D341Med (cell line): ENCODE data around the gene AK4.
A peak's percentile ranks its signal among the peaks of the same experiment; 100 is the strongest.

Experiments
- DNase-seq: peaks from one replicate; pipeline ENCODE4 v3.0.0; 2012; ENCODE audit warnings: low spot score

AK4 gene

GRCh38 chr1:65253800-65254319, 105.9 kb downstream of the AK4 start:
- DNase-seq = no peak

GRCh38 chr1:65254320-65255034, 106.5 kb downstream of the AK4 start:
- peak; percentile 96 for DNase-seq

DNA sequence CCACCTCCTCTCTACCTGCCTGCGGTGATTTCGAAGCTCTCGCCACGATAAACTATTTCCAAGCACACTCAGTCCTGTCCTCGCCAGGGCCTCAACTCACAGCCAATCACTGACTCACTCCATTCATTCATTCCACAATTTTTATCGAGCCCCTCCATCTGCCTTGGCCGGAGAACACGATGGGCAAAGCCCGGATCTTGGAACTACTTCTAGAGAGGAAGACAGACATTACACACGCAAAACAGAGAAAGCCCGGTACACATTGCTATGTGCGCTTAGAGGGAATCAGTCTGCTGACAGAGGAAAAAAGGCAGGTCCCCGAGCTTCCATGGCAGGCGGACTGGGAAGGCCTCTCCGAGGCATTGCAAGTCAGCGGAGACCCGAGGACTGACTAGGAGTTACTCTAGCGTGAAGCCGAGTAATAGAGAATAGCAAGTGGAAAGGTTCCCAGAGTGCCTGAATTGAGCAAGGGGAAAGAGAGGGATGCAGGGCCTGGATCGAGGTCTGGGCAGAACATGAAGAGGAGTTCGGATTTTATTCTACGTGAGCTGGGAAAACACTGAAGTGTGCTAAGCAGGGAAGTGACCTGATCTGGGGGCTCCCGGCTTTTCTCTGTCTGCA, 107.1 kb downstream of the AK4 start:
- DNase-seq = peak; percentile 29

DNA sequence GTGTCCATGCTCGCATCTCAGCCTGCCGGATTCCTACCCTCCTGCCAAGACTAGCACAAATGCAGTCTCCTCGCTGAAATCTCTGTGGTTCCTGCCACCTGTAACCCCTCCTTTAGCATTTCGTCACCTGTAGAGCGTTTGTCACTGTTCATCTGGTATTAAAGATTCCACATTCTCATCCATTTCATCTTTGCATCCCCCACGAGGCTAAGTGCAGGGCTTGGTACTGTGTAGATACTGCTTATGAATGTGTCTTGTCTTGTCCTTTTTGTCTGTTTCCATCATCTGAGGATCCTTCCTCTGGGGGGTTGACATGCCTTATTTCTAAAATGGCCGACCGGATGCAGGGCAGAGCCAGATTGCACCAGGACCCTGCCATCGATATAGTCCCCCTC, 107.7 kb downstream of the AK4 start:
- DNase-seq = no peak

- no peak for DNase-seq
Measured at GRCh38 chr1:65256860-65257708, 109.1 kb downstream of the AK4 start.

- no peak for DNase-seq
Measured at GRCh38 chr1:65258106-65258505, 110.1 kb downstream of the AK4 start.

DNA sequence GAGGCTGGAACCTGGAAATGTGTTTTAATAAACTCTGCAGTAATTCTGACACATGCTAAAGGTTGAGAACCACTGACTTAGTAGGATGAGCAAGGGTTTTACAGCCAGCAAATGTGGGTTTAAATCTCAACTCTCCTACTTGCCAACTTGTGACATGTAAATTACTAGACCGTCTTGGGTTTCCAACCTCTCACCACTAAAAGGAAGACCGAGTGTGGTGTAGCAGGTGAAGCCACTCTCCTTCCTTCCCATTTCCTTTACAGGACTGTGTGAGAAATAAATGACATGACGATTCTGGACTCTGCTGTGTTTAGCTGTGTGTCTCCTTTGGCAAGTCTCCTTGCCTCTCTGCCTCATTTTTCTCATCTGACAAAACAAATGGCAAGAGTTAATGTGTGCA, 111.8 kb downstream of the AK4 start:
- DNase-seq = no peak

DNA sequence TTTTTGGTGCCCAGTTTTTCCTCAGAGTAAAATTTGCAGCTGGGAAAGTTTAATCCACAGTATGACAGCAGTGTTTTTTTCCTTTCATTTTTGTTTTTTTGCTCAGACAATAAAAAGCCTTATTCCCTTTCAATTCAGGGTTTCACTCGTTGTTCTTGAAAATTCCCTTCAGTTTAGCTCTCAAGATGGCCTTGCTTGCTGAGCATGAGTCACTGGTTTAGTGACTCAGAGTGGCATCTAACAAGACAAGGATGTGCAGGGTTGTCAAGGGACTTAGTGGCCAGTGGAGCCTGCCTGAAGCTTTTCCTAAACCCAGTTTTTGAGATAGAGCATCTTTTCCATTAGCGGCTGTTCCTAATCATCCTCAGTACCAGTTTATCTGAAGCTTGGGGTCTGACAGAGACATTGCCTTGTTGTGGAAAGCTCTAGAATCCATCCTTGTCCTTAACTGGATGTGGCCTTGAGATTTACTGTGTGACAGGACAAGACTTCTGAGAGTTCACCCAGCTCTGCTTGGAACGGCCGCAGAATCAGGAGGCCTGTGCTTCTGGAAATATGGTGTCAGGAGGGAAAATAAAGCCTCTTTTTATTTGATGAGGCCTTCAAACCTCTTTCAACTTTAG, 113.0 kb downstream of the AK4 start:
- DNase-seq = no peak

DNA sequence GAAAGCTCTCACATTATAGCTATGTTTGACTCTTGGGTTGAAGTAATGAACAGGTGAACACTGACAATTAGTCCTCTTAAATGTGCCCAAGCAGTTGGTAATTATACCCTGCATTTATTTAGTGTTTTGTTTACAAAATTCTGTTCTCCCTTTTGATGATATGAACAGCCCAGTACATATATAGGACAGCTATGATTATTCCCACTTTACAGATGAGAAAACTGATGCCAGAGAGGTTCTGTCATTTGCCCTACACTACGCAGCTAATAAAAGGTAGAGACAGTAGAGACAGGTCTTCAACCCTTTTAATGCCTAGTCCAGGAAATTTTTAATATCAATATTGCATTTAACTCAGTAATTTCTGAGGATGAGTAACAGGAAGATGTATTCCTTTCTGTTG, 115.3 kb downstream of the AK4 start:
- no peak for DNase-seq

DNA sequence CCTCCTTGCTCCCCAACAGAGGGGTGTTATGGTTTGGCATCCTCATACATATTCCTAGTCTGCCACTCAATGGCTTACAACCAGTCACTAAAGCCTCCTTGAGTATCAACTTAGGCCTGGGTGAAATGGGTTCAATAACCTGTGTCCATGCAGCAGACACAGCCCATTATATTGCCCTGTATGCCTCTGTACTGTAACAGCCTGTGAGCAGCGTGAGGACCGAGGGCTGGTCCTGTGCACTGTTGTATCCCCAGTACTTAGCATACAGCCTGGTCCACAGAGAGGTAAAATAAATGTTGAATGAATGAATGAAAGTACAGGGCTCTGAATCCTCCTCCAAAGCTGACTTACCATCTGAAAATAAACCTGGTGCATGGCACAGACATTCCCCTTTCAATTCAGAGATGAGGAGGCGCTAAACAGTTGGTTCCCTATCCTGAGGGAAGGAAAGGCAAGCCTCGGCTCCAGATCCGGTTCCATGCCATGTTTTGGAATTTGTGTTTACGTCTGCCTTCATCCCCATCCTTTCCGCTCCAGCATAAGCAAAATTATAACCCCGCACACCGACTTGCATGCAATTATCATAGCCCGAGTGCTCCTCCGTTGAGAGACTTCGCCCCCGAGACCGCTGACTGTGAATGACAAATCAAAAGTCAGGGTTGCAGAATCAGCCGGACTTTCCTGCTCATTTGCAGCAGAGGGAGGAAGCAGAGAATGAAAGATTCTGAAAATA, 116.4 kb downstream of the AK4 start:
- DNase-seq = peak; percentile 58

DNA sequence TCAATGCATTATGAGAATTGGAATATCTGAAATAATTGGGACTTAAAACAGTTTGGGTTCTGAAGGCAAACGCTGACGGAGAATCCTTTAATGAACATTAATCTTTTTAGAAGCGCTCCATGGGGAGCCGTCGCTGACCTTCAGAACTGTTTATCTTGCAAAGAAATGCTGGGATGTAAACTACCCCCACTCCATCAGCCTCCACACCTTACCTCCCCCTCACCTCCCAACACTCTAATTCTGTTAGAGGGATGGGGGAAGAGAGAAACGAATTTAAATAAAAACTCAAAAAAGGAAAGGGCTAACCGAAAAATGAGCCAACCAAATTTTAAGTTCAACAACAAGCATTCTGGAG, 117.3 kb downstream of the AK4 start:
- DNase-seq = peak; percentile 16

DNA sequence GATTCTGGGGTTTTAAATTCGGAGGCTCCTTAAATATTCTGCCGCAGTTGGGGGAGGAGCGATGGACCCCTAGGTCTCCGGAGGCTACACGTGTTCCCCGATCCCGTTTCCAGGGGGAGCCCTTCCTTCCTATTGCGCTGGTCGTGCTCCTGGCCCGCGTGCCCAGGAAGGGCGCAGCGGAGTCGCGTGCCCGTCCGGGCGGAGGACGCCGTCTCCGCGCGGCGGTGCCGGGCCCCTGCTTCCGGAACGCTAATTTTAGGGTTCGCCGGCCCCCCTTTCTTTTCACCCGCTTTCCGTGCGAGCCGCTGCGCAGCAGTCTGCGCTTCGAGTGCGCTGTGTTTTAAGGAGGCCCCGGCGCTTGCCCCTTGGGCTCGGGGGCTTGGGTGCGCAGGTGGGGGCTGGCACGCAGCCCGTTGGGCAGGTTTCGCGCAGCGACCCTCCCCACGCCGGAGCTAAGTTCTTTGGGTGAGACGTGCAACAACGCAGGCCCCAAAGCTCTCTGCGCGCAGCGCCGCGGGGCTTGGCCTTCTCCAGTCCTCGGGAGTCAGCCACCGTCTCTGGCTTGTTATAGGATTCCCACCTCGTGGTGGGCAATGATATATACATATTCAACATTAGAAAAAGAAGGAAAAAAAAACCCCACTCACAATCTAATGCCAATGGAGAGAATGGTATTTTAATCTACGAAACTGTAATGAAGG, 117.8 kb downstream of the AK4 start:
- DNase-seq = peak; percentile 83

GRCh38 chr1:65266476-65266875, 118.5 kb downstream of the AK4 start:
- no peak for DNase-seq

DNA sequence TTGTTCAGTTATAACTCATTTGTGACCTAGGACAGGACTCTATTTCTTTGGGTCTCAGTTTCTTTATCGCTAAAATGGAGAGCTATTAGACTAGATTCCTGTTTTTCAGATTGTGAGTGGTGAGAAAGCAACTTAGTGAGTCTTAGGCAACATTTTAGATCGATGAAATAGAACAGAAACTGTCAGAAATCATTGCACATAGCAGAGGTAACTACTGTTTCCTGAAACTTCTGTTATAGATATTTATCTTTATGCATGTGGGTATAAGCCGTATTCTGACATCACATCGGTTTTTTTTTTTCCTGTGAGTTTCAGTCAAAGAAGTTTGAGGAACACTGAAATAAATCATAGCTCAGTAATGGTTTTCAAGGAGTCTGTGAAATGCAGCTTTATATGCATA, 119.3 kb downstream of the AK4 start:
- DNase-seq = no peak

- no peak for DNase-seq
Measured at GRCh38 chr1:65267683-65268082, 119.7 kb downstream of the AK4 start.

DNA sequence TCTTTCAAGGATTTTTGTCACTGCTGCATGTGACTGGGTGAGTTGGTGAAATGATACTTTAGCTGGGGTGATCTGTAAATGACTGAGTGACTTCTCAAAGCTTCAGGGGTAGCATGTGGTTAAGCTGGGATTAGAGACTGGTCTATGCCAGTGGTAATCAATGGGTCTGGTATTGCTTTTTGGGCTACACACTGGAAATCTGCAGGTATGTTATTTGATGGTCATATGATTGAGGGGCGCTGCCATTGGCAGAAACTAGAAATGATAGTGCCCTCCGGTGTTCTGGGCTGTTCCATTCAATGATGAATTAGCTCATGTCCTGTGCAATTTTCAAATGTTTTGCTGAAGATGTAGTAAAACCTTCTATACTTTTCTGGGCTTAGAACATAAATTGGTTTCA, 121.6 kb downstream of the AK4 start:
- no peak for DNase-seq

DNA sequence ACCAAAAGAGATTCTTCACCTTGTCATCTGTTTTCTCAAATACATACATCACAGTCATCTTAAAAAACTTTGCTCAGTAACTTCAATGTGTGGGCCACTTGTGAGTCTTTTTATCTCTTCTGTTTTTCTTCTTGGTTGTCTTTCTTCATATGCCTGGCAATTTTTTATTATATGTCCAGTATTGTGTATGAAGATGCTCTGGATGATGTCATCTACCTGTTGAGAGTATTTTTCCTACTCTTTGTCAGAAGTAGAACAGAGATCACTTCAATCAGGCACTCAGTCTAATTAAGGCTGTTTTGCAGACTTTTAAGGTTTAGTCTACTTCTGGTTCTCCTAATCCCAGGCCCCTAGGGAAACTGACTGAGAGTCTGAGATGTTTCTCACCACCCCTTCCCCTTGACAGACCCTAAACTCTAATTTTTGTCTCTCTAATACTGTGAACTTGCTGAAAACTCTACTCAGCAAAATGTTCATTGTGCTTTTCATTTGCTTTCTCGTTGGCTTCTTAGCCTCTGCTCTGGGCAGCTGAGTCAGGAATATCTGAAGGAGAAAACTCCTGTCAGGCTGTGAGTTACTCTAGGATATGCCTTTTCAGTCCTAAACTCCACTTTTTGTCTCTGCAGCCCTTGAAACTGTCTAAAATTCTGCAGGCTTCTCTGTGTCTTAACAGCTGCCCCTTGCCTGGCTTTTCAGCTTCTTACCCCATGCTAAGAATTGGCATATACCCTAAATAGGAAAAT, 128.4 kb downstream of the AK4 start:
- no peak for DNase-seq

GRCh38 chr1:65277605-65278347, 129.8 kb downstream of the AK4 start:
- DNase-seq = no peak

GRCh38 chr1:65278376-65279069, 130.5 kb downstream of the AK4 start:
- no peak for DNase-seq
